K562 (cell line): ENCODE results near the gene FTH1. TPM values are rescaled to one million over a fixed set of nuclear protein-coding genes. Genes with fewer than 3 reads are reported as not detected.

Experiments used
- CXXC5 ChIP-seq: fragments of 250-450 bp; sonication (Bioruptor Pico); IDR thresholded peaks from 2 replicates; pipeline ENCODE4 v1.8.0; 2022; ENCODE audit warnings: inconsistent platforms, mild to moderate bottlenecking, moderate library complexity
- ETV5 ChIP-seq: sonication (generic); formaldehyde crosslinking; IDR thresholded peaks from 2 replicates; pipeline ENCODE4 v1.4.0; 2020; ENCODE audit warnings: low read depth, mild to moderate bottlenecking, missing genetic modification reagents
- KLF16 ChIP-seq: IDR thresholded peaks from 2 replicates; pipeline ENCODE4 v1.6.1; 2016; ENCODE audit warnings: antibody characterized with exemption
- MEF2A ChIP-seq: IDR thresholded peaks from 2 replicates; pipeline ENCODE4 v1.6.1; 2011; ENCODE audit warnings: low read depth, mild to moderate bottlenecking, low read length, moderate library complexity; ENCODE audit not compliant: control insufficient read depth
- POLR2H ChIP-seq: IDR thresholded peaks from 2 replicates; pipeline ENCODE4 v1.6.1; 2016; ENCODE audit warnings: missing genetic modification characterization, low read depth, mild to moderate bottlenecking, control low read depth, missing compliant biosample characterization, moderate library complexity
- PREB ChIP-seq: sonication (generic); formaldehyde crosslinking; IDR thresholded peaks from 2 replicates; pipeline ENCODE4 v1.8.1; 2023; ENCODE audit warnings: mild to moderate bottlenecking, missing genetic modification reagents
- PTBP1 ChIP-seq: fragments of 200-400 bp; formaldehyde crosslinking; IDR thresholded peaks from 2 replicates; pipeline ENCODE4 v1.6.1; 2017; ENCODE audit warnings: low read depth, low read length
- SIN3A ChIP-seq, 2 experiments: fragments of 150-350 bp in 1 of 2; IDR thresholded peaks; 2 replicates each; pipeline ENCODE4 v1.6.1; 2011 to 2016; ENCODE audit warnings: borderline replicate concordance in 2 of 2, low read depth in 2 of 2, low read length in 2 of 2, mild to moderate bottlenecking in 2 of 2, moderate library complexity in 2 of 2; ENCODE audit not compliant: control insufficient read depth in 1 of 2
- UBTF ChIP-seq, 2 experiments: IDR thresholded peaks; 2 replicates each; pipeline ENCODE4 v1.6.1; 2012; ENCODE audit warnings: improper control_type of control experiment in 2 of 2, low read depth in 2 of 2, low read length in 2 of 2, borderline replicate concordance in 1 of 2
- XRCC5 ChIP-seq: fragments of 200-400 bp; formaldehyde crosslinking; IDR thresholded peaks from 2 replicates; pipeline ENCODE4 v1.6.1; 2017; ENCODE audit warnings: low read depth, mild to moderate bottlenecking, low read length
- ZNF316 ChIP-seq: fragments of 450-650 bp; IDR thresholded peaks from 2 replicates; pipeline ENCODE4 v1.6.1; 2016
- ZNF764 ChIP-seq: fragments of 250-450 bp; sonication (Bioruptor Pico); IDR thresholded peaks from 2 replicates; pipeline ENCODE4 v1.4.0; 2020; ENCODE audit warnings: low read depth, mild to moderate bottlenecking, moderate library complexity
- polyA plus RNA-seq, 8 experiments: library from polyadenylated mRNA; depleted of rRNA in 4 of 8; stranded (reverse) in 5 of 8; unstranded in 3 of 8; fragments of >200 nt; fragmentation: Nextera tagmentation in 2 of 8; fragmentation: Illumina TruSeq in 1 of 8; extraction: Ambion mirVana in 2 of 8; extraction: Trizol in 1 of 8; gene quantifications; 2 replicates each; pipeline versions ENCODE4 v1.2.1 to v1.2.3, GENCODE V29; 2011 to 2014; ENCODE audit warnings: inconsistent platforms in 1 of 8, missing spikeins in 1 of 8
- total RNA-seq, 7 experiments: library from RNA; depleted of rRNA in 6 of 7; stranded (reverse); fragments of >200 nt in 6 of 7; fragmentation: Illumina TruSeq in 2 of 7; extraction: Trizol in 2 of 7; gene quantifications; 2 replicates each; pipeline versions ENCODE4 v1.2.1 to v1.2.3, GENCODE V29; 2011 to 2021; ENCODE audit warnings: low replicate concordance in 1 of 7
- TF ChIP-seq, protein P1 (sequence below): sonication (generic); formaldehyde crosslinking; IDR thresholded peaks from 2 replicates; pipeline ENCODE4 v1.8.0; 2022; ENCODE audit warnings: mild to moderate bottlenecking, missing genetic modification reagents
- TF ChIP-seq, protein P2 (sequence below), 2 experiments: fragments of 450-650 bp; IDR thresholded peaks; 2 replicates each; pipeline ENCODE4 v1.6.1; 2016
- TF ChIP-seq, protein P3 (sequence below): fragments of 250-450 bp; sonication (Bioruptor Pico); IDR thresholded peaks from 2 replicates; pipeline ENCODE4 v1.4.0; 2020

FTH1 gene
- total and polyA plus RNA-seq, 9 of the 15 experiments (the other 6 are each of a cell fraction or from before 2014, with no cell fraction given), result 370 to 3,146 (median 802) TPM

GRCh38 chr11:61969838-61970662, 2.6 kb upstream of the FTH1 start (continued):
- TF ChIP-seq CXXC5 (no peak), SIN3A (IDR thresholded peaks at IDR 0.05; ENCODE audit: borderline replicate concordance in 2 of 2, control insufficient read depth in 1 of 2, low read depth in 2 of 2, low read length in 2 of 2) (no peak), ZNF316 (peak; percentile 29), ETV5 (CRISPR knock-in tag) (no peak), PREB (CRISPR knock-in tag) (no peak), XRCC5 (no peak), UBTF (IDR thresholded peaks at IDR 0.05; ENCODE audit: borderline replicate concordance in 1 of 2, low read depth in 2 of 2, low read length in 2 of 2) (no peak), KLF16 (no peak), PTBP1 (no peak), POLR2H (tag) (peak; percentile 71), MEF2A (no peak), ZNF764 (CRISPR knock-in tag) (no peak)
- TF ChIP-seq, protein P1, sequence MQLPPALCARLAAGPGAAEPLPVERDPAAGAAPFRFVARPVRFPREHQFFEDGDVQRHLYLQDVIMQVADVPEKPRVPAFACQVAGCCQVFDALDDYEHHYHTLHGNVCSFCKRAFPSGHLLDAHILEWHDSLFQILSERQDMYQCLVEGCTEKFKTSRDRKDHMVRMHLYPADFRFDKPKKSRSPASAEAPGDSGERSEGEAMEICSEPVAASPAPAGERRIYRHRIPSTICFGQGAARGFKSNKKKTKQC (CRISPR knock-in tag), result no peak
- TF ChIP-seq, protein P2, sequence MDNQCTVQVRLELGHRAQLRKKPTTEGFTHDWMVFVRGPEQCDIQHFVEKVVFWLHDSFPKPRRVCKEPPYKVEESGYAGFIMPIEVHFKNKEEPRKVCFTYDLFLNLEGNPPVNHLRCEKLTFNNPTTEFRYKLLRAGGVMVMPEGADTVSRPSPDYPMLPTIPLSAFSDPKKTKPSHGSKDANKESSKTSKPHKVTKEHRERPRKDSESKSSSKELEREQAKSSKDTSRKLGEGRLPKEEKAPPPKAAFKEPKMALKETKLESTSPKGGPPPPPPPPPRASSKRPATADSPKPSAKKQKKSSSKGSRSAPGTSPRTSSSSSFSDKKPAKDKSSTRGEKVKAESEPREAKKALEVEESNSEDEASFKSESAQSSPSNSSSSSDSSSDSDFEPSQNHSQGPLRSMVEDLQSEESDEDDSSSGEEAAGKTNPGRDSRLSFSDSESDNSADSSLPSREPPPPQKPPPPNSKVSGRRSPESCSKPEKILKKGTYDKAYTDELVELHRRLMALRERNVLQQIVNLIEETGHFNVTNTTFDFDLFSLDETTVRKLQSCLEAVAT (IDR thresholded peaks at IDR 0.05), result peak; percentile 42 to 59; a peak in 1 of 4 replicates
- TF ChIP-seq, protein P3, sequence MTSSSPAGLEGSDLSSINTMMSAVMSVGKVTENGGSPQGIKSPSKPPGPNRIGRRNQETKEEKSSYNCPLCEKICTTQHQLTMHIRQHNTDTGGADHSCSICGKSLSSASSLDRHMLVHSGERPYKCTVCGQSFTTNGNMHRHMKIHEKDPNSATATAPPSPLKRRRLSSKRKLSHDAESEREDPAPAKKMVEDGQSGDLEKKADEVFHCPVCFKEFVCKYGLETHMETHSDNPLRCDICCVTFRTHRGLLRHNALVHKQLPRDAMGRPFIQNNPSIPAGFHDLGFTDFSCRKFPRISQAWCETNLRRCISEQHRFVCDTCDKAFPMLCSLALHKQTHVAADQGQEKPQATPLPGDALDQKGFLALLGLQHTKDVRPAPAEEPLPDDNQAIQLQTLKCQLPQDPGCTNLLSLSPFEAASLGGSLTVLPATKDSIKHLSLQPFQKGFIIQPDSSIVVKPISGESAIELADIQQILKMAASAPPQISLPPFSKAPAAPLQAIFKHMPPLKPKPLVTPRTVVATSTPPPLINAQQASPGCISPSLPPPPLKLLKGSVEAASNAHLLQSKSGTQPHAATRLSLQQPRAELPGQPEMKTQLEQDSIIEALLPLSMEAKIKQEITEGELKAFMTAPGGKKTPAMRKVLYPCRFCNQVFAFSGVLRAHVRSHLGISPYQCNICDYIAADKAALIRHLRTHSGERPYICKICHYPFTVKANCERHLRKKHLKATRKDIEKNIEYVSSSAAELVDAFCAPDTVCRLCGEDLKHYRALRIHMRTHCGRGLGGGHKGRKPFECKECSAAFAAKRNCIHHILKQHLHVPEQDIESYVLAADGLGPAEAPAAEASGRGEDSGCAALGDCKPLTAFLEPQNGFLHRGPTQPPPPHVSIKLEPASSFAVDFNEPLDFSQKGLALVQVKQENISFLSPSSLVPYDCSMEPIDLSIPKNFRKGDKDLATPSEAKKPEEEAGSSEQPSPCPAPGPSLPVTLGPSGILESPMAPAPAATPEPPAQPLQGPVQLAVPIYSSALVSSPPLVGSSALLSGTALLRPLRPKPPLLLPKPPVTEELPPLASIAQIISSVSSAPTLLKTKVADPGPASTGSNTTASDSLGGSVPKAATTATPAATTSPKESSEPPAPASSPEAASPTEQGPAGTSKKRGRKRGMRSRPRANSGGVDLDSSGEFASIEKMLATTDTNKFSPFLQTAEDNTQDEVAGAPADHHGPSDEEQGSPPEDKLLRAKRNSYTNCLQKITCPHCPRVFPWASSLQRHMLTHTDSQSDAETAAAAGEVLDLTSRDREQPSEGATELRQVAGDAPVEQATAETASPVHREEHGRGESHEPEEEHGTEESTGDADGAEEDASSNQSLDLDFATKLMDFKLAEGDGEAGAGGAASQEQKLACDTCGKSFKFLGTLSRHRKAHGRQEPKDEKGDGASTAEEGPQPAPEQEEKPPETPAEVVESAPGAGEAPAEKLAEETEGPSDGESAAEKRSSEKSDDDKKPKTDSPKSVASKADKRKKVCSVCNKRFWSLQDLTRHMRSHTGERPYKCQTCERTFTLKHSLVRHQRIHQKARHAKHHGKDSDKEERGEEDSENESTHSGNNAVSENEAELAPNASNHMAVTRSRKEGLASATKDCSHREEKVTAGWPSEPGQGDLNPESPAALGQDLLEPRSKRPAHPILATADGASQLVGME (CRISPR knock-in tag), result no peak
